B cell (primary cell): ENCODE data around the gene AOAH. TPM values are rescaled to one million over a fixed set of nuclear protein-coding genes. Genes with fewer than 3 reads are reported as not detected.

ENCODE experiments used
- ATAC-seq: fragments of 200-7000 bp; cut with Tn5 transposase; one replicate; pipeline ENCODE4 v1.10.0; 2021; ENCODE audit warnings: low read depth, mild to moderate bottlenecking, moderate number of reproducible peaks, moderate library complexity
- CTCF ChIA-PET: fragments of 350-600 bp; sonication (Branson Sonifier 250); formaldehyde crosslinking; loops from one replicate; lab custom pipeline; 2021; ENCODE audit warnings: antibody characterized with exemption, inconsistent platforms; lab: Charles Lee
- POLR2A ChIA-PET: fragments of 350-600 bp; sonication (Branson Sonifier 250); formaldehyde crosslinking; loops from one replicate; lab custom pipeline; 2021; ENCODE audit warnings: antibody characterized with exemption; lab: Charles Lee
- DNase-seq: peaks from one replicate; pipeline ENCODE4 v3.0.0; 2013
- H2AFZ ChIP-seq: 2 replicates; pipeline ENCODE4 v1.6.1; 2012; ENCODE audit warnings: mild to moderate bottlenecking, low read depth, low read length; ENCODE audit not compliant: insufficient read depth, poor library complexity, severe bottlenecking
- H3K27ac ChIP-seq, 2 donors: 1 replicate in 1 of 2; 2 replicates in 1 of 2; pipeline ENCODE4 v1.5.1; 2012 to 2013; ENCODE audit warnings: low read length in 2 of 2, mild to moderate bottlenecking in 2 of 2, moderate library complexity in 1 of 2
- H3K27me3 ChIP-seq, 4 experiments: fragments of 200-600 bp in 1 of 4; sonication (generic) in 1 of 4; replicated peaks in 1 of 4; 1 replicate in 2 of 4; 2 replicates in 2 of 4; pipeline versions ENCODE4 v1.6.1 to v1.7.0; 2013 to 2016; ENCODE audit warnings: low read length in 3 of 4, mild to moderate bottlenecking in 2 of 4, mixed read lengths in 1 of 4, moderate library complexity in 1 of 4; ENCODE audit not compliant: insufficient read depth in 4 of 4, control insufficient read depth in 3 of 4; ENCODE audit errors: control extremely low read depth in 1 of 4
- H3K36me3 ChIP-seq, 2 experiments: replicated peaks in 1 of 2; 1 replicate in 1 of 2; 2 replicates in 1 of 2; pipeline versions ENCODE4 v1.6.1 to v1.7.1; 2013; ENCODE audit warnings: low read length in 1 of 2; ENCODE audit not compliant: insufficient read depth in 2 of 2, control insufficient read depth in 1 of 2; ENCODE audit errors: control extremely low read depth in 1 of 2, extremely low read depth in 1 of 2
- H3K4me1 ChIP-seq, 2 donors: fragments of 200-600 bp in 1 of 2; sonication (generic) in 1 of 2; 1 replicate in 1 of 2; 2 replicates in 1 of 2; pipeline versions ENCODE4 v1.5.1 to v1.6.1; 2013 to 2017; ENCODE audit warnings: low read length in 2 of 2; ENCODE audit not compliant: control insufficient read depth in 2 of 2, insufficient read depth in 2 of 2
- H3K4me2 ChIP-seq: replicated peaks from 2 replicates; pipeline ENCODE3; 2012; ENCODE audit warnings: mild to moderate bottlenecking, low read depth, low read length; ENCODE audit not compliant: poor library complexity, severe bottlenecking
- H3K4me3 ChIP-seq, 5 experiments: fragments of 200-600 bp in 1 of 5; sonication (generic) in 1 of 5; 1 replicate in 3 of 5; 2 replicates in 2 of 5; pipeline versions ENCODE4 v1.5.1 to v1.7.0; 2011 to 2016; ENCODE audit warnings: low read length in 4 of 5, mild to moderate bottlenecking in 4 of 5, low read depth in 2 of 5, control low read depth in 1 of 5, moderate library complexity in 1 of 5; ENCODE audit not compliant: insufficient read depth in 1 of 5; ENCODE audit errors: control extremely low read depth in 1 of 5, extremely low read depth in 1 of 5
- H3K79me2 ChIP-seq: fragments of 200-600 bp; sonication (generic); one replicate; pipeline ENCODE4 v1.6.0; 2016; ENCODE audit warnings: low read length; ENCODE audit not compliant: control insufficient read depth, insufficient read depth
- H3K9ac ChIP-seq: fragments of 200-600 bp; sonication (generic); 2 replicates; pipeline ENCODE4 v1.6.1; 2017; ENCODE audit warnings: mild to moderate bottlenecking, low read length, moderate library complexity
- H3K9me3 ChIP-seq, 3 donors: one replicate each; pipeline versions ENCODE4 v1.6.1 to v1.7.1; 2013; ENCODE audit warnings: low read length in 2 of 3; ENCODE audit not compliant: control insufficient read depth in 2 of 3, insufficient read depth in 1 of 3; ENCODE audit errors: control extremely low read depth in 1 of 3
- H4K20me1 ChIP-seq: 2 replicates; pipeline ENCODE4 v1.6.0; 2012; ENCODE audit warnings: mild to moderate bottlenecking, low read length; ENCODE audit not compliant: insufficient read depth, control insufficient read depth, poor library complexity, severe bottlenecking
- H3K27ac Mint-ChIP-seq: one replicate; pipeline ENCODE4 v1.8.0; 2021; ENCODE audit warnings: mixed read lengths
- H3K27me3 Mint-ChIP-seq: one replicate; pipeline ENCODE4 v1.8.0; 2021; ENCODE audit warnings: mixed read lengths
- H3K4me1 Mint-ChIP-seq: one replicate; pipeline ENCODE4 v1.8.0; 2021; ENCODE audit warnings: mixed read lengths
- H3K4me3 Mint-ChIP-seq: one replicate; pipeline ENCODE4 v1.8.0; 2021; ENCODE audit warnings: mixed read lengths
- H3K9me3 Mint-ChIP-seq: one replicate; pipeline ENCODE4 v1.8.0; 2022; ENCODE audit warnings: mixed read lengths; ENCODE audit not compliant: insufficient read depth
- CTCF ChIP-seq: fragments of 200-600 bp; IDR thresholded peaks from one replicate; pipeline ENCODE4 v1.8.0; 2022; ENCODE audit warnings: antibody characterized with exemption, mild to moderate bottlenecking
- EZH2 ChIP-seq: IDR thresholded peaks from 2 replicates; pipeline ENCODE4 v1.6.1; 2012; ENCODE audit warnings: borderline replicate concordance, low read depth, mild to moderate bottlenecking, moderate library complexity, low read length; ENCODE audit not compliant: insufficient read depth, poor library complexity, severe bottlenecking
- WGBS: methylation state at CpG from one replicate; pipeline ENCODE4 v1.1.5; 2013; ENCODE audit warnings: missing lambda C conversion rate; ENCODE audit not compliant: insufficient coverage; 5-methylcytosine and 5-hydroxymethylcytosine counted together
- intact Hi-C: fragments of 100-400 bp; cut with micrococcal nuclease; formaldehyde crosslinking; loops from one replicate; pipeline ENCODE4 v1.10.0; 2022
- polyA plus RNA-seq: library from polyadenylated mRNA; depleted of rRNA; stranded (reverse); fragments of >200 nt; gene quantifications from 2 replicates; pipeline ENCODE4 v1.2.3, GENCODE V29; 2012
- total RNA-seq, 2 donors: library from RNA; stranded (reverse); fragments of 120-200 nt in 1 of 2; gene quantifications; 1 replicate in 1 of 2; 2 replicates in 1 of 2; pipeline versions ENCODE4 v1.2.3 to v1.2.4, GENCODE V29; 2013 to 2022

The AOAH gene
- total and polyA plus RNA-seq, 2 donors (not counting 1 experiment from before 2014, with no cell fraction given) = 2.6 to 5.0 TPM

- 91% methylated on average over 4 of the region's 12 CpGs for WGBS
- intact Hi-C loops = no loop called here
- no peak for TF ChIP-seq CTCF
- no peak for TF ChIP-seq EZH2
- Histone ChIP-seq H3K79me2 (no peaks in the 10 kb centered on the region), H3K9me3 (peaks cover 0 to 3% (median 0%) of the 10 kb centered on the region in 3 donors), H3K4me3 (no peak overlapping the region), H4K20me1 (no peaks in the 10 kb centered on the region), H3K36me3 (no peaks in the 10 kb centered on the region), H3K4me1 (no peaks in the 10 kb centered on the region), H3K27me3 (no peaks in the 10 kb centered on the region), H3K9ac (no peak overlapping the region), H2AFZ (no peak overlapping the region), H3K27ac (no peak overlapping the region), H3K4me2 (no peak overlapping the region)
- POLR2A ChIA-PET = no interaction called here
- DNase-seq (no peak), ATAC-seq (no peak)
- H3K4me3 Mint-ChIP-seq = no peak overlapping the region
- no peaks in the 10 kb centered on the region for H3K9me3 Mint-ChIP-seq
- no peak overlapping the region for H3K27ac Mint-ChIP-seq
- H3K4me1 Mint-ChIP-seq = no peaks in the 10 kb centered on the region
- CTCF ChIA-PET = no interaction called here
- H3K27me3 Mint-ChIP-seq = peaks cover 5% of the 10 kb centered on the region
Observed at GRCh38 chr7:36606153-36606975, 117.9 kb downstream of the AOAH start.

- H3K9ac ChIP-seq = no peak overlapping the region
- peaks cover 0 to 3% (median 0%) of the 10 kb centered on the region in 3 donors for H3K9me3 ChIP-seq
- no peak for DNase-seq
- intact Hi-C loops = no loop called here
- no peaks in the 10 kb centered on the region for H3K36me3 ChIP-seq
- no peak overlapping the region for H3K4me2 ChIP-seq
- no peaks in the 10 kb centered on the region for H3K4me1 ChIP-seq
- H4K20me1 ChIP-seq = no peaks in the 10 kb centered on the region
- H3K4me3 ChIP-seq = no peak overlapping the region
- no peaks in the 10 kb centered on the region for H3K79me2 ChIP-seq
- no peaks in the 10 kb centered on the region for H3K4me1 Mint-ChIP-seq
- H3K27ac ChIP-seq = no peak overlapping the region
- H3K27me3 Mint-ChIP-seq = peaks cover 5% of the 10 kb centered on the region
- ChIA-PET CTCF (interaction anchor here (1.4 kb wide), 1 partner anchor 10 kb away, joined by 3 read pairs; no protein-coding TSS in a partner anchor), POLR2A (no interaction called here)
- no peak overlapping the region for H3K4me3 Mint-ChIP-seq
- WGBS = 85% methylated on average over 4 of the region's 7 CpGs
- no peaks in the 10 kb centered on the region for H3K9me3 Mint-ChIP-seq
- no peak overlapping the region for H2AFZ ChIP-seq
- no peak overlapping the region for H3K27ac Mint-ChIP-seq
- no peaks in the 10 kb centered on the region for H3K27me3 ChIP-seq
- ATAC-seq = no peak
- TF ChIP-seq CTCF (no peak), EZH2 (no peak)
Observed at GRCh38 chr7:36605261-36606051, 118.8 kb downstream of the AOAH start.
